T-helper 1 cell treated with Interleukin-12 subunit alpha and Interleukin-12 subunit beta and Interleukin-4 antibody, amounts not matched to agents 30 μg/mL and 1 μg/mL, for 36 hours (primary cell): Measurements from ENCODE around the gene AOPEP.

Experiments
- H3K27ac Mint-ChIP-seq: one replicate; pipeline ENCODE4 v1.8.0; 2021; ENCODE audit warnings: mild to moderate bottlenecking, mixed read lengths
- H3K27me3 Mint-ChIP-seq: one replicate; pipeline ENCODE4 v1.8.0; 2021; ENCODE audit warnings: low read depth, mixed read lengths
- H3K36me3 Mint-ChIP-seq: one replicate; pipeline ENCODE4 v1.8.0; 2021; ENCODE audit warnings: low read depth, mixed read lengths
- H3K4me1 Mint-ChIP-seq: one replicate; pipeline ENCODE4 v1.8.0; 2021; ENCODE audit warnings: low read depth, mixed read lengths
- H3K4me3 Mint-ChIP-seq: one replicate; pipeline ENCODE4 v1.8.0; 2021; ENCODE audit warnings: mild to moderate bottlenecking, moderate library complexity, mixed read lengths
- H3K9me3 Mint-ChIP-seq: one replicate; pipeline ENCODE4 v1.8.0; 2021; ENCODE audit warnings: mixed read lengths

AOPEP gene

GRCh38 chr9:94726495-94727191 is at the start of gene AOPEP:
TSS of gene AOPEP (plus strand) at chr9:94726699. CDS start at chr9:94759784, 33,085 bp downstream.
- Mint-ChIP-seq H3K9me3 (no peaks in the 10 kb centered on the region), H3K36me3 (peaks cover 2% of the 10 kb centered on the region), H3K4me1 (peaks cover 11% of the 10 kb centered on the region), H3K27ac (peak within 1 kb of the TSS; percentile 97), H3K27me3 (no peaks in the 10 kb centered on the region), H3K4me3 (peak within 1 kb of the TSS; percentile 97)

- Mint-ChIP-seq H3K27me3 (peaks cover 28% of the 10 kb centered on the region), H3K9me3 (no peaks in the 10 kb centered on the region), H3K4me3 (no peak overlapping the region), H3K4me1 (peaks cover 4% of the 10 kb centered on the region), H3K27ac (no peak overlapping the region), H3K36me3 (no peaks in the 10 kb centered on the region)
These were observed 48.6 kb upstream of the AOPEP start for GRCh38 chr9:94677929-94678328.

DNA sequence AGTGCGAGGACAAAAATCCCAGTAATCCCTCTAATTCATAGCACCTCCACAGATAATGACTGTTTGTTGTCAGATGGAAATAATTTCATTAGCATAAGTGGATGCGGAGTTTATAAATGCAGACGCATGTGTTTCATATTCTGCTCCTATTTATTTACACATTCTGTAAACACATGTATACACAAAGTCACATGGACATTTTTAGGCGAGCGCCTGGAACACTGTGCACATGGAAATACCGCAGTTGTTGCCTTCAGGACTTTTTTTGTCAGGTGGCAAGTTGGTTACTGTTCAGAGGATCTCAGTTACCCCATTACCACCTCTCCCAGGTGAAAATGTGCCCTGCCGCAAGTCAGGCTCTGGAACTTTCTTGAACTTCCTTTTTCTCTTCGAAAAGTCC is 46.9 kb upstream of the AOPEP start:
- H3K9me3 Mint-ChIP-seq, result no peaks in the 10 kb centered on the region
- no peaks in the 10 kb centered on the region for H3K36me3 Mint-ChIP-seq
- no peak overlapping the region for H3K27ac Mint-ChIP-seq
- no peak overlapping the region for H3K4me3 Mint-ChIP-seq
- H3K4me1 Mint-ChIP-seq, result peaks cover 4% of the 10 kb centered on the region
- H3K27me3 Mint-ChIP-seq, result peaks cover 28% of the 10 kb centered on the region

- Mint-ChIP-seq H3K27me3 (peaks cover 28% of the 10 kb centered on the region), H3K4me1 (peaks cover 4% of the 10 kb centered on the region), H3K36me3 (no peaks in the 10 kb centered on the region), H3K27ac (no peak overlapping the region), H3K9me3 (no peaks in the 10 kb centered on the region), H3K4me3 (no peak overlapping the region)
These were observed 46.5 kb upstream of the AOPEP start for GRCh38 chr9:94680020-94680419.

GRCh38 chr9:94680621-94681020 is 45.9 kb upstream of the AOPEP start:
- H3K4me1 Mint-ChIP-seq, result peaks cover 4% of the 10 kb centered on the region

GRCh38 chr9:94681508-94681907 is 45.0 kb upstream of the AOPEP start:
- Mint-ChIP-seq H3K9me3 (no peaks in the 10 kb centered on the region), H3K27ac (no peak overlapping the region), H3K4me1 (peaks cover 4% of the 10 kb centered on the region), H3K27me3 (peaks cover 31% of the 10 kb centered on the region), H3K4me3 (no peak overlapping the region), H3K36me3 (no peaks in the 10 kb centered on the region)

More at GRCh38 chr9:94680621-94681020, 45.9 kb upstream of the AOPEP start:
- Mint-ChIP-seq H3K36me3 (no peaks in the 10 kb centered on the region), H3K4me3 (no peak overlapping the region), H3K9me3 (no peaks in the 10 kb centered on the region), H3K27me3 (peaks cover 28% of the 10 kb centered on the region), H3K27ac (no peak overlapping the region)

- Mint-ChIP-seq H3K4me1 (peaks cover 4% of the 10 kb centered on the region), H3K27ac (no peak overlapping the region), H3K4me3 (no peak overlapping the region), H3K27me3 (peaks cover 18% of the 10 kb centered on the region), H3K9me3 (no peaks in the 10 kb centered on the region), H3K36me3 (no peaks in the 10 kb centered on the region)
These were observed 41.1 kb upstream of the AOPEP start for GRCh38 chr9:94685359-94685758.

DNA sequence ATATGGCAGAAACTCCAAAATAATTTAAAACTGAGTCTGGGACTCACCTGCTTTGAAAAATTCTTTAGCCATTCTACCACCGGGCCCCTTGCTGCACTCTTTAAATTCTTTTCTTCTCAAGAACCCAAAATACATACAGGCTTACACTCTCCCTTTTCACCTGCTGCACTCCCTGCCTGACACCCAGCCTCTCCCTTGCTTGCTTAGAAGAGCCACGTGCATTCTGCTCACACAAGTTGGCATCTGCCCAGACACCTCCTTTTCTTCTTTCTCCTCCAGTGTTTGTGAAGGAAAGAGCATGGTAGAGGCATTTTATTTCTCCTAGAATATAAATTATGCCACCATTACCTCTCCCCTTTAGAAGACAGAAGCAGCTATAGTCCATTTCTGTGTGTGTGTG is 39.0 kb upstream of the AOPEP start:
- Mint-ChIP-seq H3K27me3 (peaks cover 9% of the 10 kb centered on the region), H3K27ac (no peak overlapping the region), H3K4me1 (no peaks in the 10 kb centered on the region), H3K9me3 (no peaks in the 10 kb centered on the region), H3K4me3 (no peak overlapping the region), H3K36me3 (no peaks in the 10 kb centered on the region)

GRCh38 chr9:94690344-94690743 is 36.2 kb upstream of the AOPEP start:
- Mint-ChIP-seq H3K36me3 (no peaks in the 10 kb centered on the region), H3K4me3 (no peak overlapping the region), H3K4me1 (no peaks in the 10 kb centered on the region), H3K9me3 (no peaks in the 10 kb centered on the region), H3K27ac (no peak overlapping the region), H3K27me3 (peaks cover 9% of the 10 kb centered on the region)

DNA sequence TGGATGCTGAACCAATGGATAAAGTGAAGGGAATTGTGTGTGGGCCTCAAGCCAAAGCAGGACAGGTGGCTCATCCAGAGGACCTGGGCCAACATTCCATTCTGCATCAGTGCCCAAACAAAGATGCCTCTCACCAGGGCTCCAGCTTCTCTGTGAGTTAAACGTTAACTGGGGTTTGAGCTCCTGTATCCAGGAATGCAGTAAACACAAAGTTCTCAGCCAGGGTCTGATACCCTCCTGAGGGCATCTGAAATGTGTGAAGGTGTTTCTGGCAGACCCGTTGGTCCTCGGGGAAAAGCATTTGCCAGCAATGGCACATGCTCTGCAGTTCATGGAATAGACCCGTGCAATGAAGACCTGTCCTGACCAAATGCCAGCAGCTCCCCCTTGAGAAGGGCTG is 33.9 kb upstream of the AOPEP start:
- no peak overlapping the region for H3K27ac Mint-ChIP-seq
- no peaks in the 10 kb centered on the region for H3K9me3 Mint-ChIP-seq
- peaks cover 4% of the 10 kb centered on the region for H3K27me3 Mint-ChIP-seq
- H3K4me3 Mint-ChIP-seq, result no peak overlapping the region
- no peaks in the 10 kb centered on the region for H3K4me1 Mint-ChIP-seq
- H3K36me3 Mint-ChIP-seq, result no peaks in the 10 kb centered on the region

DNA sequence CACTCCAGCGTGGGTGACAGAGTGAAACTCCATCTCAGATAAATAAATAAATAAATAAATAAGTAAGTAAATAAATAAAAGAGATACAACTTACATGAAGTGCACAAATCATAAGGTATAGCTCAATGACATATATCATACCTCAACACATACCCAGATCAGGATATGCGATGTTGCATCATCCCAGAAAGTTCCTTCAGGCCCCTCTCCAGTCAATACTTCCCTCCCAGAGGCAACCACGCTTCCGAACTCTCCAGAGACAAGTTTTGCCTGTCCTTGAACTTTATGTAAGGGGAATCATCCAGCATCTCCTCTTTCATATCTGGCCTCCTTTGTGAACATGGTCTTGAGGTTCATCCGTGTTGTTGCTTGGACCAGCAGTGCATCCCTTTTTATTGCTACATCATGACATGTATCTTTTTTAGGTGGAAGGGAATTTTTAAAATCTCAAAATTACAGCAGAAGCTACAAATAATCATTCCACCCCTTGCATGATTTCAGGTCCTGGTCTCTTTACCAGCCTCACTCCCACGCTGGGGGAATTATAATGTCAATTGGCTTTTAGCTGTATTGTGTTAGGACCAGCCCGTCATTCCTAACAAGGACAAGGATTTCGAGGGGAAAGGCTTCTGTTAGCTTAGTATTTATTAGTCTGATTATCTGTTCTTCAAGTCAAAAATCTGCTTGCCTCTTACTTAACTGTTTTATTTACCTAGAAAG is 32.9 kb upstream of the AOPEP start:
- Mint-ChIP-seq H3K9me3 (no peaks in the 10 kb centered on the region), H3K27ac (no peak overlapping the region), H3K27me3 (peaks cover 5% of the 10 kb centered on the region), H3K4me1 (no peaks in the 10 kb centered on the region), H3K4me3 (no peak overlapping the region), H3K36me3 (no peaks in the 10 kb centered on the region)

GRCh38 chr9:94696545-94696944 is 30.0 kb upstream of the AOPEP start:
- no peaks in the 10 kb centered on the region for H3K9me3 Mint-ChIP-seq
- H3K27ac Mint-ChIP-seq, result no peak overlapping the region
- no peak overlapping the region for H3K4me3 Mint-ChIP-seq
- H3K36me3 Mint-ChIP-seq, result no peaks in the 10 kb centered on the region
- no peaks in the 10 kb centered on the region for H3K4me1 Mint-ChIP-seq
- H3K27me3 Mint-ChIP-seq, result peaks cover 10% of the 10 kb centered on the region

GRCh38 chr9:94697972-94698581 is 28.4 kb upstream of the AOPEP start:
- H3K9me3 Mint-ChIP-seq, result no peaks in the 10 kb centered on the region
- peaks cover 10% of the 10 kb centered on the region for H3K27me3 Mint-ChIP-seq
- no peaks in the 10 kb centered on the region for H3K36me3 Mint-ChIP-seq
- H3K4me3 Mint-ChIP-seq, result no peak overlapping the region
- H3K27ac Mint-ChIP-seq, result no peak overlapping the region
- H3K4me1 Mint-ChIP-seq, result no peaks in the 10 kb centered on the region

DNA sequence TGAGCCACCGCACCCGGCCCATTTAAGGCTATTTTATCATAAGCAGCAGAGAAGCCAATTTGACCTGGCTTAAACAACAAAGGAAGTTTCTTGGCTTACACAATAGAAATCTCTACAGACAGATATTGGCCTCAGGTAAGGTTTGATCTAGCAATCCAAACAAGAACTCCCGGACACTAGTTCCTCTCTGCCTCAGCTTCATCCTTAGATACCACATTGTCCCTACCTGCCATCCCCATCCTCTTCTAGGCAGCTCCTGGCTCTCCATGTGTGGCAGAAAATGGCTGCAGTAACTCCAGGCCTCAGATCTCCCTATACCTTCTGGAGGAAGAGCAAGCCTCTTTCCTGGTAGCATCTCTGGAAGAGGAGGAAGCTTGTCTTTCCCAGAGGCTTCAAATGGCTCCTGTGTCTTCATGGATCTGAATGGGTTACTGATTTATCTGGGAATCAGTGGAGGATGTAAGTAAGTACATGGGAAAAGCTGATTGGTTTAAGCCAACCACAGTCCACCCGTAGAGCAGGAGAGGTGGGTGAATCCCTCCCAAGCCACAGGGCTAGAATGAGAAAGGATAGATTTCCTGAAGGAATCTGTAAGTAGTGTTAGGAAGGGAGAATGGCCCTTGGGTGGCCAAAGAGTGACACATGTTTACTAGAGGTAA is 26.7 kb upstream of the AOPEP start:
- H3K4me1 Mint-ChIP-seq, result no peaks in the 10 kb centered on the region
- no peaks in the 10 kb centered on the region for H3K36me3 Mint-ChIP-seq
- H3K9me3 Mint-ChIP-seq, result no peaks in the 10 kb centered on the region
- no peak overlapping the region for H3K27ac Mint-ChIP-seq
- no peak overlapping the region for H3K4me3 Mint-ChIP-seq
- H3K27me3 Mint-ChIP-seq, result peaks cover 10% of the 10 kb centered on the region
